HepG2 (cell line): ENCODE results near the gene SRPK3. TPM values are rescaled to one million over a fixed set of nuclear protein-coding genes. Genes with fewer than 3 reads are reported as not detected.

Experiments
- ATAC-seq: fragments of 200-7000 bp; cut with Tn5 transposase; 3 replicates; pipeline ENCODE4 v1.9.1; 2020; ENCODE audit warnings: mild to moderate bottlenecking, moderate library complexity
- BruUV-seq: library from RNA; stranded (reverse); fragments of 400-500 nt; replicated peaks from 2 replicates; lab custom pipeline; 2021; lab: Mats Ljungman, UMichigan
- CTCF ChIA-PET: fragments of 300-600 bp; formaldehyde crosslinking; extraction: SDS; loops from one replicate; lab custom pipeline; 2021; ENCODE audit warnings: low total read pairs, inconsistent platforms, low intra/inter-chr PET ratio; lab: Yijun Ruan, JAX
- POLR2A ChIA-PET: fragments of 350-600 bp; sonication (Branson Sonifier 250); formaldehyde crosslinking; loops from one replicate; lab custom pipeline; 2020; ENCODE audit warnings: antibody characterized with exemption, inconsistent platforms; lab: Yijun Ruan, JAX
- DNase-seq: peaks from one replicate; pipeline ENCODE4 v3.0.0-alpha.2; 2015; ENCODE audit warnings: low spot score
- FAIRE-seq: peaks from 3 replicates; lab custom pipeline; 2011; peaks lifted over from hg19 to GRCh38; lab: Jason Lieb, UNC
- H2AFZ ChIP-seq: one replicate; pipeline ENCODE4 v1.6.1; 2011; ENCODE audit warnings: low read length, inconsistent platforms
- H3K27ac ChIP-seq: fragments of 300-600 bp; 3 replicates; pipeline ENCODE4 v1.8.0; 2011; ENCODE audit warnings: mixed run types, mild to moderate bottlenecking, mixed read lengths, low read length, inconsistent platforms; ENCODE audit not compliant: insufficient read depth; ENCODE audit errors: extremely low read length
- H3K27me3 ChIP-seq, 2 experiments: fragments of 200-600 bp in 1 of 2; 2 replicates in 1 of 2; 3 replicates in 1 of 2; pipeline versions ENCODE4 v1.6.0 to v1.8.0; 2011; ENCODE audit warnings: low read length in 2 of 2, mild to moderate bottlenecking in 2 of 2, moderate library complexity in 2 of 2, inconsistent platforms in 1 of 2; ENCODE audit not compliant: insufficient read depth in 2 of 2, control insufficient read depth in 1 of 2
- H3K36me3 ChIP-seq, 2 experiments: fragments of 200-600 bp in 1 of 2; replicated peaks in 1 of 2; 2 replicates in 1 of 2; 3 replicates in 1 of 2; pipeline versions ENCODE4 v1.5.1 to v1.8.0; 2011; ENCODE audit warnings: low read length in 2 of 2, inconsistent platforms in 1 of 2; ENCODE audit not compliant: insufficient read depth in 2 of 2, control insufficient read depth in 1 of 2
- H3K4me1 ChIP-seq: 2 replicates; pipeline ENCODE4 v1.5.1; 2012; ENCODE audit warnings: low read length, inconsistent platforms; ENCODE audit not compliant: insufficient read depth
- H3K4me2 ChIP-seq: 2 replicates; pipeline ENCODE4 v1.6.0; 2011; ENCODE audit warnings: low read depth, low read length, inconsistent platforms
- H3K4me3 ChIP-seq, 3 experiments: fragments of 200-600 bp in 1 of 3; sonication (generic), shearing (Covaris generic) in 1 of 3; replicated peaks in 1 of 3; 2 replicates each; pipeline ENCODE4 v1.5.1; 2011 to 2016; ENCODE audit warnings: low read length in 3 of 3, inconsistent platforms in 2 of 3, low read depth in 2 of 3, mild to moderate bottlenecking in 2 of 3, control low read depth in 1 of 3, mixed read lengths in 1 of 3; ENCODE audit not compliant: insufficient read depth in 1 of 3
- H3K79me2 ChIP-seq: one replicate; pipeline ENCODE4 v1.6.1; 2011; ENCODE audit warnings: low read length, inconsistent platforms; ENCODE audit not compliant: insufficient read depth
- H3K9ac ChIP-seq: 2 replicates; pipeline ENCODE4 v1.6.0; 2011; ENCODE audit warnings: mild to moderate bottlenecking, low read depth, low read length, inconsistent platforms; ENCODE audit not compliant: insufficient read depth
- H3K9me3 ChIP-seq: 2 replicates; pipeline ENCODE4 v1.5.1; 2012; ENCODE audit warnings: mild to moderate bottlenecking, low read length
- H4K20me1 ChIP-seq: 2 replicates; pipeline ENCODE4 v1.6.0; 2011; ENCODE audit warnings: inconsistent platforms, mild to moderate bottlenecking, low read length, moderate library complexity; ENCODE audit not compliant: insufficient read depth
- BORCS8-MEF2B ChIP-seq: sonication (generic); formaldehyde crosslinking; IDR thresholded peaks from 2 replicates; pipeline ENCODE4 v1.8.0; 2022; ENCODE audit warnings: mild to moderate bottlenecking, missing genetic modification reagents
- ETV5 ChIP-seq: IDR thresholded peaks from 2 replicates; pipeline ENCODE4 v1.6.1; 2018; ENCODE audit warnings: missing biosample characterization, missing genetic modification reagents, inconsistent platforms, borderline replicate concordance
- FOSL2 ChIP-seq: sonication (generic); formaldehyde crosslinking; IDR thresholded peaks from 2 replicates; pipeline ENCODE4 v1.4.0; 2020; ENCODE audit warnings: missing genetic modification reagents
- FOXK2 ChIP-seq: fragments of 450-650 bp; IDR thresholded peaks from 2 replicates; pipeline ENCODE4 v1.6.1; 2016
- ISX ChIP-seq: sonication (generic); formaldehyde crosslinking; conservative IDR thresholded peaks from 2 replicates; pipeline ENCODE4 v1.5.0; 2020; ENCODE audit warnings: missing genetic modification reagents
- NONO ChIP-seq, 2 experiments: fragments of 450-650 bp in 1 of 2; sonication (generic) in 1 of 2; formaldehyde crosslinking in 1 of 2; IDR thresholded peaks in 1 of 2; conservative IDR thresholded peaks in 1 of 2; 2 replicates each; pipeline versions ENCODE4 v1.6.1 to v1.8.0; 2017 to 2022; ENCODE audit warnings: mild to moderate bottlenecking in 1 of 2, missing genetic modification reagents in 1 of 2, moderate library complexity in 1 of 2
- NR2F6 ChIP-seq, 2 experiments: IDR thresholded peaks; 2 replicates each; pipeline ENCODE4 v1.6.1; 2016; ENCODE audit warnings: antibody characterized with exemption in 1 of 2, mild to moderate bottlenecking in 1 of 2
- RBFOX2 ChIP-seq: fragments of 200-400 bp; formaldehyde crosslinking; IDR thresholded peaks from 2 replicates; pipeline ENCODE4 v1.6.1; 2017; ENCODE audit warnings: low read depth, mild to moderate bottlenecking, low read length
- SPEN ChIP-seq: sonication (generic); formaldehyde crosslinking; IDR thresholded peaks from 2 replicates; pipeline ENCODE4 v1.5.1; 2020; ENCODE audit warnings: low read depth, mild to moderate bottlenecking, missing genetic modification reagents
- TBP ChIP-seq: sonication (generic); formaldehyde crosslinking; IDR thresholded peaks from 2 replicates; pipeline ENCODE4 v1.5.0; 2020; ENCODE audit warnings: missing genetic modification reagents
- XRCC5 ChIP-seq: fragments of 200-400 bp; formaldehyde crosslinking; optimal IDR thresholded peaks from 2 replicates; pipeline ENCODE3; 2017; ENCODE audit warnings: mild to moderate bottlenecking, low read length
- ZNF501 ChIP-seq: sonication (generic); formaldehyde crosslinking; IDR thresholded peaks from 2 replicates; pipeline ENCODE4 v1.5.1; 2020; ENCODE audit warnings: mild to moderate bottlenecking, moderate library complexity, missing genetic modification reagents
- ZNF782 ChIP-seq: sonication (generic); formaldehyde crosslinking; IDR thresholded peaks from 2 replicates; pipeline ENCODE4 v1.4.0; 2020; ENCODE audit warnings: missing genetic modification reagents, mild to moderate bottlenecking, borderline replicate concordance
- ZNF792 ChIP-seq: IDR thresholded peaks from 2 replicates; pipeline ENCODE4 v1.6.1; 2016
- WGBS: methylation state at CpG from one replicate; pipeline ENCODE4 v1.1.6; 2017; ENCODE audit warnings: low lambda C conversion rate; 5-methylcytosine and 5-hydroxymethylcytosine counted together
- in situ Hi-C: cut with HindIII; loops from 2 replicates; pipeline ENCODE4 v1.10.0; 2017; ENCODE audit warnings: low pct_unique_long_range_greater_than_20kb; ENCODE audit not compliant: extremely low pct_ligation_motif_present
- intact Hi-C: fragments of 100-400 bp; cut with micrococcal nuclease; formaldehyde crosslinking; loops from one replicate; pipeline ENCODE4 v1.10.0; 2022; ENCODE audit not compliant: unreplicated experiment
- polyA plus RNA-seq, 8 experiments: library from polyadenylated mRNA; depleted of rRNA in 3 of 8; stranded (reverse) in 7 of 8; unstranded in 1 of 8; fragments of >200 nt; fragmentation: Illumina TruSeq in 4 of 8; extraction: Trizol in 4 of 8; gene quantifications; 2 replicates each; pipeline versions ENCODE4 v1.2.1 to v1.2.3, GENCODE V29; 2011 to 2016; ENCODE audit warnings: low read depth in 4 of 8, missing spikeins in 1 of 8, mixed read lengths in 1 of 8; ENCODE audit not compliant: insufficient read depth in 1 of 8
- total RNA-seq, 5 experiments: library from RNA; depleted of rRNA; stranded (reverse); fragments of >200 nt; fragmentation: Illumina TruSeq; extraction: Trizol; gene quantifications; 2 replicates each; pipeline ENCODE4 v1.2.3, GENCODE V29; 2016; ENCODE audit warnings: low read depth in 1 of 5
- TF ChIP-seq, protein P1 (sequence below): sonication (generic); formaldehyde crosslinking; IDR thresholded peaks from 2 replicates; pipeline ENCODE4 v1.4.0; 2020; ENCODE audit warnings: mild to moderate bottlenecking, missing genetic modification reagents, borderline replicate concordance
- TF ChIP-seq, protein P2 (sequence below): sonication (generic); formaldehyde crosslinking; conservative IDR thresholded peaks from 2 replicates; pipeline ENCODE4 v1.8.0; 2022; ENCODE audit warnings: mild to moderate bottlenecking, moderate library complexity, missing genetic modification reagents
- TF ChIP-seq, protein P3 (sequence below): sonication (generic); formaldehyde crosslinking; IDR thresholded peaks from 2 replicates; pipeline ENCODE4 v1.5.0; 2020; ENCODE audit warnings: mild to moderate bottlenecking, missing genetic modification reagents, moderate library complexity

SRPK3 gene
- total and polyA plus RNA-seq, 2 of the 13 experiments (the other 11 are each of a cell fraction or from before 2014, with no cell fraction given): 0.22 to 0.30 TPM

DNA sequence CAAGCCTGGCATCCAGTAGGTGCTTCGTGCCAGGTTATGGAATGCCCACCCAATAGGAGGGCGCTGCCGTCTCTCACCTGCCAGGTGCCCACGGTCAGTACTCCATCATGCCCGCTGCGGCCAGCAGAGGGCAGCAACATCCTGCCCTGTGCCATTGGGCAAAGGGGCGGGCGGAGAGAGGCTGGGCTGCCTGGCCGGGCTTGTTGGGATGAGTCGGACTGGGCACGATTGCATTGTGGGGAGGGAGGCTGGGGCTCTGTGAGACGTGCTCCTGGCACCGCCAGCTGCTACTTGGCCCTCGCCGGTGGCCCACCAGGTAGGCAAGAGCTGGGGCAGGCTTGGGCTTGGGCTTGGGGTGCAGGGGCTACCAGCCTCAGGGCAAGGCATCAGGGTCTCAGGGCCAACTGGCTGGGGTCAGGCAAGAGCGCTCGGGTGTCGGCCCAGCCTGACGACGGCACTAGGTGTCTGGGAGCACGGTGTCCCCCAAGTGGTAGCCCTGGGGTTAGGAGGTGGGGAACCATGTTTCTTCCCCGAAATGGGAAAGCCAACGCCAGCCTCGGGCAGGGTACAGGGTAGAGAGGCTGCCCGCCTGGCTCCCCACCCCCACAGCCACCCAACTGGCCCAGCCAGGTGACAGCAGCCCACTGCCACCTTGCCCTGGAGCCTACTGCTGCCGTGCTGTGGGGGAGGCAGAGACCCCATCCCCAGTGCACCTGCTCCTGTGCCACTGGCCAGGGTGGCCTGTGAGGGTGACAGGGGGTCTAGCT lies 16.7 kb upstream of the SRPK3 start, which contains the start of gene PLXNB3:
TSS of gene PLXNB3 (plus strand) at position 261 of the 767 bp plus-strand sequence. CDS start 1,287 bp downstream, outside the sequence.
- DNase-seq (peak; percentile 57), ATAC-seq (peak; percentile 77), FAIRE-seq (no peak)
- ChIA-PET POLR2A (interaction anchor here (1.0 to 2.9 kb wide), 6 partner anchors 30 to 184 kb away, joined by 3 to 15 read pairs (median 6); partner anchors contain the start of genes IDH3G, SLC6A8 and SSR4), CTCF (interaction anchor here (0.6 to 1.7 kb wide), 3 partner anchors 30 to 189 kb away, joined by 3 to 6 read pairs (median 3); partner anchors contain the start of genes IDH3G and SSR4)
- peak within 1 kb of the TSS; percentile 78 for H3K4me2 ChIP-seq
- H2AFZ ChIP-seq: no peak within 1 kb of the TSS
- no peaks in the 10 kb centered on the region for H4K20me1 ChIP-seq
- no peaks in the 10 kb centered on the region for H3K36me3 ChIP-seq
- H3K27ac ChIP-seq: no peak within 1 kb of the TSS
- no CpG with 5 or more reads among the region's 26 CpGs for WGBS
- no peaks in the 10 kb centered on the region for H3K27me3 ChIP-seq
- peak within 1 kb of the TSS; percentile 54 for H3K9ac ChIP-seq
- H3K9me3 ChIP-seq: no peaks in the 10 kb centered on the region
- in situ Hi-C loops: no loop called here
- H3K4me1 ChIP-seq: peaks cover 37% of the 10 kb centered on the region
- no peaks in the 10 kb centered on the region for H3K79me2 ChIP-seq
- BruUV-seq: TSS peak; percentile 51
- intact Hi-C loops: loop anchor here (2.0 to 10.0 kb wide), 2 partner anchors 19 to 181 kb away; partner anchors contain the start of gene RENBP
- H3K4me3 ChIP-seq: peak within 1 kb of the TSS; percentile 45 to 66 (median 53); a peak in 5 of 6 replicates
- TF ChIP-seq RBFOX2: peak; percentile 59; the same call in 1 of the 2 replicates
- 0 out of 2 replicates have a peak, but pooled peaks have one; percentile 18 for TF ChIP-seq BORCS8-MEF2B (CRISPR knock-in tag)
- TF ChIP-seq ETV5: no peak
- TF ChIP-seq ZNF792 (CRISPR knock-in tag): no peak
- TF ChIP-seq TBP (CRISPR knock-in tag): no peak
- no peak for TF ChIP-seq FOXK2
- no peak for TF ChIP-seq ZNF782
- TF ChIP-seq, protein P1, sequence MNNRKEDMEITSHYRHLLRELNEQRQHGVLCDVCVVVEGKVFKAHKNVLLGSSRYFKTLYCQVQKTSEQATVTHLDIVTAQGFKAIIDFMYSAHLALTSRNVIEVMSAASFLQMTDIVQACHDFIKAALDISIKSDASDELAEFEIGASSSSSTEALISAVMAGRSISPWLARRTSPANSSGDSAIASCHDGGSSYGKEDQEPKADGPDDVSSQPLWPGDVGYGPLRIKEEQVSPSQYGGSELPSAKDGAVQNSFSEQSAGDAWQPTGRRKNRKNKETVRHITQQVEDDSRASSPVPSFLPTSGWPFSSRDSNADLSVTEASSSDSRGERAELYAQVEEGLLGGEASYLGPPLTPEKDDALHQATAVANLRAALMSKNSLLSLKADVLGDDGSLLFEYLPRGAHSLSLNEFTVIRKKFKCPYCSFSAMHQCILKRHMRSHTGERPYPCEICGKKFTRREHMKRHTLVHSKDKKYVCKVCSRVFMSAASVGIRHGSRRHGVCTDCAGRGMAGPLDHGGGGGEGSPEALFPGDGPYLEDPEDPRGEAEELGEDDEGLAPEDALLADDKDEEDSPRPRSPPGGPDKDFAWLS (CRISPR knock-in tag): no peak
- TF ChIP-seq ZNF501 (CRISPR knock-in tag): peak; percentile 49; the same call in 1 of the 2 replicates
- TF ChIP-seq NONO (IDR thresholded peaks at IDR 0.05): no peak
- peak; percentile 51; the same call in 1 of the 2 replicates for TF ChIP-seq NONO (CRISPR knock-in tag; conservative IDR thresholded peaks at IDR 0.05)
- TF ChIP-seq, protein P2, sequence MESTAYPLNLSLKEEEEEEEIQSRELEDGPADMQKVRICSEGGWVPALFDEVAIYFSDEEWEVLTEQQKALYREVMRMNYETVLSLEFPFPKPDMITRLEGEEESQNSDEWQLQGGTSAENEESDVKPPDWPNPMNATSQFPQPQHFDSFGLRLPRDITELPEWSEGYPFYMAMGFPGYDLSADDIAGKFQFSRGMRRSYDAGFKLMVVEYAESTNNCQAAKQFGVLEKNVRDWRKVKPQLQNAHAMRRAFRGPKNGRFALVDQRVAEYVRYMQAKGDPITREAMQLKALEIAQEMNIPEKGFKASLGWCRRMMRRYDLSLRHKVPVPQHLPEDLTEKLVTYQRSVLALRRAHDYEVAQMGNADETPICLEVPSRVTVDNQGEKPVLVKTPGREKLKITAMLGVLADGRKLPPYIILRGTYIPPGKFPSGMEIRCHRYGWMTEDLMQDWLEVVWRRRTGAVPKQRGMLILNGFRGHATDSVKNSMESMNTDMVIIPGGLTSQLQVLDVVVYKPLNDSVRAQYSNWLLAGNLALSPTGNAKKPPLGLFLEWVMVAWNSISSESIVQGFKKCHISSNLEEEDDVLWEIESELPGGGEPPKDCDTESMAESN (CRISPR knock-in tag): 0 out of 2 replicates have a peak, but pooled peaks have one; percentile 31
- no peak for TF ChIP-seq ISX (CRISPR knock-in tag)
- 0 out of 2 replicates have a peak, but pooled peaks have one; percentile 37 for TF ChIP-seq SPEN (CRISPR knock-in tag)
- no peak for TF ChIP-seq NR2F6 (IDR thresholded peaks at IDR 0.05)
- 0 out of 2 replicates have a peak, but pooled peaks have one; percentile 3 for TF ChIP-seq NR2F6 (CRISPR knock-in tag; IDR thresholded peaks at IDR 0.05)
- TF ChIP-seq FOSL2: peak; percentile 2; the same call in 1 of the 2 replicates
- TF ChIP-seq, protein P3, sequence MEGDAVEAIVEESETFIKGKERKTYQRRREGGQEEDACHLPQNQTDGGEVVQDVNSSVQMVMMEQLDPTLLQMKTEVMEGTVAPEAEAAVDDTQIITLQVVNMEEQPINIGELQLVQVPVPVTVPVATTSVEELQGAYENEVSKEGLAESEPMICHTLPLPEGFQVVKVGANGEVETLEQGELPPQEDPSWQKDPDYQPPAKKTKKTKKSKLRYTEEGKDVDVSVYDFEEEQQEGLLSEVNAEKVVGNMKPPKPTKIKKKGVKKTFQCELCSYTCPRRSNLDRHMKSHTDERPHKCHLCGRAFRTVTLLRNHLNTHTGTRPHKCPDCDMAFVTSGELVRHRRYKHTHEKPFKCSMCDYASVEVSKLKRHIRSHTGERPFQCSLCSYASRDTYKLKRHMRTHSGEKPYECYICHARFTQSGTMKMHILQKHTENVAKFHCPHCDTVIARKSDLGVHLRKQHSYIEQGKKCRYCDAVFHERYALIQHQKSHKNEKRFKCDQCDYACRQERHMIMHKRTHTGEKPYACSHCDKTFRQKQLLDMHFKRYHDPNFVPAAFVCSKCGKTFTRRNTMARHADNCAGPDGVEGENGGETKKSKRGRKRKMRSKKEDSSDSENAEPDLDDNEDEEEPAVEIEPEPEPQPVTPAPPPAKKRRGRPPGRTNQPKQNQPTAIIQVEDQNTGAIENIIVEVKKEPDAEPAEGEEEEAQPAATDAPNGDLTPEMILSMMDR (CRISPR knock-in tag): peak; percentile 96
- peak; percentile 73 for TF ChIP-seq XRCC5
